ENCODE data around the gene SVOPL. TPM values are rescaled to one million over a fixed set of nuclear protein-coding genes. Genes with fewer than 3 reads are reported as not detected.

The SVOPL gene
- total and polyA plus RNA-seq, 9 donors, result 0.08 TPM; not detected in 8

DNA sequence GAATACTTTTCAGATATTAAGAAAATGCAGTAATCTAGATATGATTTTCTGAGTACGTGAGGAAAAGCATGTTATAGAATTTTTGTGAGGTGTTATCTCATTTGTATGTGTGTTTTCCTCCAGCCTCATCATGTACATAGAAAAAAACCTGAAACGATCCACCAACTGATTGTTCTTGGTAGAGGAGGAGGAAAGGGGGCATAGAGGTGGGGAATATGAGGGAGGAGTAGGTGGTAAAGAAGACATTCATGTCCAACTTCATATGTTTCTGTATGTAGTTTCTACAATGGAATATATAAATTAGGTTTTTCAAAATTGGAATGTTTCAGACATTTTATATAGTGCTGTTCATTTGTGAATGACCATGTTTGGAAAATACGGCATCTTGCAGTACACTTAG, 131.7 kb downstream of the SVOPL start:
- no peaks in the 10 kb centered on the region for H3K4me1 ChIP-seq (ENCODE audit: control insufficient read depth, insufficient read depth, low read length)
- H3K4me3 ChIP-seq (ENCODE audit: low read length), result no peak overlapping the region
- WGBS (ENCODE audit: insufficient coverage), result no CpG with 5 or more reads among the region's 3 CpGs
- no peaks in the 10 kb centered on the region for H3K27me3 ChIP-seq (ENCODE audit: control insufficient read depth, insufficient read depth, low read length)
- no peak overlapping the region for H3K27ac ChIP-seq (ENCODE audit: low read length)
- peaks cover 33% of the 10 kb centered on the region for H3K36me3 ChIP-seq (ENCODE audit: control insufficient read depth, insufficient read depth, low read length)
- no peak for DNase-seq
- H3K9me3 ChIP-seq (replicated peaks; ENCODE audit: control insufficient read depth, low read depth, low read length), result peaks cover 19% of the 10 kb centered on the region

GRCh38 chr7:138568655-138569054, 132.5 kb downstream of the SVOPL start:
- H3K4me3 ChIP-seq (ENCODE audit: low read length), result no peak overlapping the region
- no CpG with 5 or more reads among the region's 2 CpGs for WGBS (ENCODE audit: insufficient coverage)
- no peaks in the 10 kb centered on the region for H3K27me3 ChIP-seq (ENCODE audit: control insufficient read depth, insufficient read depth, low read length)
- peaks cover 38% of the 10 kb centered on the region for H3K36me3 ChIP-seq (ENCODE audit: control insufficient read depth, insufficient read depth, low read length)
- H3K9me3 ChIP-seq (replicated peaks; ENCODE audit: control insufficient read depth, low read depth, low read length), result peaks cover 26% of the 10 kb centered on the region
- DNase-seq, result no peak
- no peaks in the 10 kb centered on the region for H3K4me1 ChIP-seq (ENCODE audit: control insufficient read depth, insufficient read depth, low read length)
- H3K27ac ChIP-seq (ENCODE audit: low read length), result no peak overlapping the region

- H3K27ac ChIP-seq (ENCODE audit: low read length), result no peak overlapping the region
- H3K4me3 ChIP-seq (ENCODE audit: low read length), result no peak overlapping the region
- peaks cover 52% of the 10 kb centered on the region for H3K9me3 ChIP-seq (replicated peaks; ENCODE audit: control insufficient read depth, low read depth, low read length)
- 97% methylated on average over 5 of the region's 8 CpGs for WGBS (ENCODE audit: insufficient coverage)
- DNase-seq, result no peak
- peaks cover 63% of the 10 kb centered on the region for H3K36me3 ChIP-seq (ENCODE audit: control insufficient read depth, insufficient read depth, low read length)
- no peaks in the 10 kb centered on the region for H3K4me1 ChIP-seq (ENCODE audit: control insufficient read depth, insufficient read depth, low read length)
- H3K27me3 ChIP-seq (ENCODE audit: control insufficient read depth, insufficient read depth, low read length), result no peaks in the 10 kb centered on the region
These were observed 135.6 kb downstream of the SVOPL start for GRCh38 chr7:138565451-138566114.

DNA sequence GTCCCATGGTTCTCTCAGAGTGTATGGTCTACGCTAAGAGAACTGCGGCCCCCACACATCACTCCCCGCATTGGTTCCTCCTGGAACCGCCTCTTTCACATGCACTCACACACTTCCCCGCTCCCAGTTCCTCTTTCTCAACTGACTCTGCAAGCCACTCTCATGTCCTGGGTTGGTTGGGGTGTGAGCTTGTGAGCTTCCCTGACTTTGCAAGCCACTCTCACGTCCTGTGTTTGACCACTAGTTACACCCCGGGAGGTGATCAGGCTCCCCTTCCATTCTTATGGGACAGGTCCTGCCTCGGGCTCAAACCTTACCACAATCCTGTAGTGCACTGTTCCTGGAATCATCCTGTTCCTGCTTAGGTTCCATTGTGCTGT, 136.1 kb downstream of the SVOPL start:
- no peak for DNase-seq
- no peak overlapping the region for H3K27ac ChIP-seq (ENCODE audit: low read length)
- 100% methylated on average over 4 of the region's 8 CpGs for WGBS (ENCODE audit: insufficient coverage)
- H3K4me3 ChIP-seq (ENCODE audit: low read length), result no peak overlapping the region
- no peaks in the 10 kb centered on the region for H3K4me1 ChIP-seq (ENCODE audit: control insufficient read depth, insufficient read depth, low read length)
- H3K9me3 ChIP-seq (replicated peaks; ENCODE audit: control insufficient read depth, low read depth, low read length), result peaks cover 57% of the 10 kb centered on the region
- peaks cover 68% of the 10 kb centered on the region for H3K36me3 ChIP-seq (ENCODE audit: control insufficient read depth, insufficient read depth, low read length)
- H3K27me3 ChIP-seq (ENCODE audit: control insufficient read depth, insufficient read depth, low read length), result no peaks in the 10 kb centered on the region

- 100% methylated on average over 2 of the region's 5 CpGs for WGBS (ENCODE audit: insufficient coverage)
- peaks cover 72% of the 10 kb centered on the region for H3K36me3 ChIP-seq (ENCODE audit: control insufficient read depth, insufficient read depth, low read length)
- H3K4me1 ChIP-seq (ENCODE audit: control insufficient read depth, insufficient read depth, low read length), result no peaks in the 10 kb centered on the region
- DNase-seq, result no peak
- H3K4me3 ChIP-seq (ENCODE audit: low read length), result no peak overlapping the region
- H3K9me3 ChIP-seq (replicated peaks; ENCODE audit: control insufficient read depth, low read depth, low read length), result peaks cover 63% of the 10 kb centered on the region
- no peak overlapping the region for H3K27ac ChIP-seq (ENCODE audit: low read length)
- no peaks in the 10 kb centered on the region for H3K27me3 ChIP-seq (ENCODE audit: control insufficient read depth, insufficient read depth, low read length)
These were observed 136.8 kb downstream of the SVOPL start for GRCh38 chr7:138564365-138564764.

- 100% methylated on average over 1 of the region's 4 CpGs for WGBS (ENCODE audit: insufficient coverage)
- peaks cover 68% of the 10 kb centered on the region for H3K9me3 ChIP-seq (replicated peaks; ENCODE audit: control insufficient read depth, low read depth, low read length)
- DNase-seq, result no peak
- H3K36me3 ChIP-seq (ENCODE audit: control insufficient read depth, insufficient read depth, low read length), result peaks cover 78% of the 10 kb centered on the region
- no peak overlapping the region for H3K4me3 ChIP-seq (ENCODE audit: low read length)
- H3K27me3 ChIP-seq (ENCODE audit: control insufficient read depth, insufficient read depth, low read length), result no peaks in the 10 kb centered on the region
- H3K4me1 ChIP-seq (ENCODE audit: control insufficient read depth, insufficient read depth, low read length), result no peaks in the 10 kb centered on the region
- H3K27ac ChIP-seq (ENCODE audit: low read length), result no peak overlapping the region
These were observed 137.4 kb downstream of the SVOPL start for GRCh38 chr7:138563808-138564207.

- peaks cover 87% of the 10 kb centered on the region for H3K9me3 ChIP-seq (replicated peaks; ENCODE audit: control insufficient read depth, low read depth, low read length)
- no peak overlapping the region for H3K4me3 ChIP-seq (ENCODE audit: low read length)
- no peaks in the 10 kb centered on the region for H3K27me3 ChIP-seq (ENCODE audit: control insufficient read depth, insufficient read depth, low read length)
- H3K36me3 ChIP-seq (ENCODE audit: control insufficient read depth, insufficient read depth, low read length), result peaks cover 91% of the 10 kb centered on the region
- no peak overlapping the region for H3K27ac ChIP-seq (ENCODE audit: low read length)
- DNase-seq, result no peak
- 100% methylated on average over 5 of the region's 5 CpGs for WGBS (ENCODE audit: insufficient coverage)
- H3K4me1 ChIP-seq (ENCODE audit: control insufficient read depth, insufficient read depth, low read length), result no peaks in the 10 kb centered on the region
These were observed 141.7 kb downstream of the SVOPL start for GRCh38 chr7:138559448-138559847.

GRCh38 chr7:138556771-138557484, 144.2 kb downstream of the SVOPL start:
- no peak for DNase-seq
- Histone ChIP-seq H3K36me3 (ENCODE audit: control insufficient read depth, insufficient read depth, low read length) (peaks cover 76% of the 10 kb centered on the region), H3K9me3 (replicated peaks; ENCODE audit: control insufficient read depth, low read depth, low read length) (peaks cover 65% of the 10 kb centered on the region), H3K4me3 (ENCODE audit: low read length) (no peak overlapping the region), H3K27ac (ENCODE audit: low read length) (no peak overlapping the region), H3K27me3 (ENCODE audit: control insufficient read depth, insufficient read depth, low read length) (no peaks in the 10 kb centered on the region), H3K4me1 (ENCODE audit: control insufficient read depth, insufficient read depth, low read length) (no peaks in the 10 kb centered on the region)
- 100% methylated on average over 2 of the region's 3 CpGs for WGBS (ENCODE audit: insufficient coverage)

DNA sequence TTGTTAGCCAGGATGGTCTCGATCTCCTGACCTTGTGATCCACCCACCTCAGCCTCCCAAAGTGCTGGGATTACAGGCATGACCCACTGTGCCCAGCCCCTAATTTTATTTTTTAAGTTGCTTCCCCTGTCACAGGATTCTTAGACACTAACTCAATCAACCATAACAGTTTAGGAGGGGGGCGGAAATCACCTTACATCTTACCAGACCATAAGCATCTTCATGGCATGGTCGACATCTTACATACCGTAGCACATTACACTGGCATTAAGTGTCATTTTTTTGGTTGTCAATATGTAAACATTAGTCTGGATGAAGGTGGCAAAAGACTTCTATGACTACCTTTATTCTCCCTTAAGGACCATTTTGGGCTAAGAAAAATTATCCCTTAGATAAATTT, 145.5 kb downstream of the SVOPL start:
- H3K27me3 ChIP-seq (ENCODE audit: control insufficient read depth, insufficient read depth, low read length), result no peaks in the 10 kb centered on the region
- peaks cover 58% of the 10 kb centered on the region for H3K9me3 ChIP-seq (replicated peaks; ENCODE audit: control insufficient read depth, low read depth, low read length)
- no peak overlapping the region for H3K27ac ChIP-seq (ENCODE audit: low read length)
- H3K4me3 ChIP-seq (ENCODE audit: low read length), result no peak overlapping the region
- no peak for DNase-seq
- no peaks in the 10 kb centered on the region for H3K4me1 ChIP-seq (ENCODE audit: control insufficient read depth, insufficient read depth, low read length)
- no CpG with 5 or more reads among the region's 4 CpGs for WGBS (ENCODE audit: insufficient coverage)
- H3K36me3 ChIP-seq (ENCODE audit: control insufficient read depth, insufficient read depth, low read length), result peaks cover 68% of the 10 kb centered on the region

DNA sequence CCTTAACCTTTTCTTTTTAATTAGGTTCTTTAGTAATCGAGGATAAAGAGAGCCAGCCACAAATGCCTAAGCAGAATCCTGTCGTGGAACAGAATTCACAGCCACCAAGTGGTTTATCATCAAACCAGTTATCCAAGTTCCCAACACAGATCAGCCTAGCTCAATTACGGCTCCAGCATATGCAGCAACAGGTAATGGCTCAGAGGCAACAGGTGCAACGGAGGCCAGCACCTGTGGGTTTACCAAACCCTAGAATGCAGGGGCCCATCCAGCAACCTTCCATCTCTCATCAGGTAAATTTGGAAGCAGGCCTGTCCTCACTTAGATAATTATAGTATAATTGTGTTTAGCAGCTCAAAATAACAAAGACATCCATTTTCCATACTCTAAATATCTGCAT, 146.5 kb downstream of the SVOPL start:
- H3K27me3 ChIP-seq (ENCODE audit: control insufficient read depth, insufficient read depth, low read length), result no peaks in the 10 kb centered on the region
- 100% methylated on average over 2 of the region's 4 CpGs for WGBS (ENCODE audit: insufficient coverage)
- H3K9me3 ChIP-seq (replicated peaks; ENCODE audit: control insufficient read depth, low read depth, low read length), result peaks cover 49% of the 10 kb centered on the region
- no peaks in the 10 kb centered on the region for H3K4me1 ChIP-seq (ENCODE audit: control insufficient read depth, insufficient read depth, low read length)
- no peak for DNase-seq
- no peak overlapping the region for H3K27ac ChIP-seq (ENCODE audit: low read length)
- peaks cover 58% of the 10 kb centered on the region for H3K36me3 ChIP-seq (ENCODE audit: control insufficient read depth, insufficient read depth, low read length)
- H3K4me3 ChIP-seq (ENCODE audit: low read length), result no peak overlapping the region
